ENCODE measurements around the gene ZNF652.

Gene ZNF652

GRCh38 chr17:49298371-49298976, 63.6 kb downstream of the ZNF652 start:
- H4K12ac ChIP-seq (ENCODE audit: low read depth, low read length), result no peak overlapping the region
- no CpG with 5 or more reads among the region's 13 CpGs for WGBS (ENCODE audit: extremely low coverage, insufficient coverage, insufficient read length)
- H2BK120ac ChIP-seq (ENCODE audit: insufficient read depth, low read length, poor library complexity), result no peak overlapping the region
- no peaks in the 10 kb centered on the region for H3K79me1 ChIP-seq (ENCODE audit: low read length)
- no peaks in the 10 kb centered on the region for H3K9me3 ChIP-seq (ENCODE audit: insufficient read depth, low read depth, low read length)
- H3K4me1 ChIP-seq (ENCODE audit: control insufficient read depth in 1 of 2, insufficient read depth in 2 of 2, low read length in 2 of 2), result no peaks in the 10 kb centered on the region
- H2BK12ac ChIP-seq (ENCODE audit: low read length), result no peak overlapping the region
- H3K36me3 ChIP-seq (ENCODE audit: control insufficient read depth in 1 of 2, insufficient read depth in 2 of 2, low read length in 2 of 2), result peaks cover 7 to 11% of the 10 kb centered on the region in 2 experiments
- H4K8ac ChIP-seq (ENCODE audit: low read depth, low read length), result no peak overlapping the region
- H3K4ac ChIP-seq (ENCODE audit: low read depth, low read length), result no peak overlapping the region
- no peak overlapping the region for H2AK5ac ChIP-seq (ENCODE audit: low read length)
- H3K4me2 ChIP-seq (ENCODE audit: low read length), result no peak overlapping the region
- H2AFZ ChIP-seq (ENCODE audit: insufficient read depth, low read length, poor library complexity), result no peak overlapping the region
- H3K23ac ChIP-seq (ENCODE audit: low read length), result no peak overlapping the region
- no peak overlapping the region for H3K9ac ChIP-seq (ENCODE audit: low read length)
- H3K18ac ChIP-seq (ENCODE audit: low read length), result no peak overlapping the region
- no peak for DNase-seq
- no peak overlapping the region for H3K4me3 ChIP-seq (ENCODE audit: low read depth, low read length)
- no peak overlapping the region for H2BK5ac ChIP-seq (ENCODE audit: low read depth, low read length, poor library complexity)
- H3K27me3 ChIP-seq (ENCODE audit: insufficient read depth, low read length), result no peaks in the 10 kb centered on the region
- no peak overlapping the region for H4K91ac ChIP-seq (ENCODE audit: low read depth, low read length)
- H3K27ac ChIP-seq (ENCODE audit: low read depth, low read length), result no peak overlapping the region
- no peaks in the 10 kb centered on the region for H3K79me2 ChIP-seq (ENCODE audit: control insufficient read depth, insufficient read depth, low read length, poor library complexity)
- no peak overlapping the region for H3K14ac ChIP-seq (ENCODE audit: low read length)

GRCh38 chr17:49297141-49297540, 64.9 kb downstream of the ZNF652 start:
- no peak overlapping the region for H3K23ac ChIP-seq (ENCODE audit: low read length)
- no peak overlapping the region for H3K4me3 ChIP-seq (ENCODE audit: low read depth, low read length)
- H3K27me3 ChIP-seq (ENCODE audit: insufficient read depth, low read length), result no peaks in the 10 kb centered on the region
- H4K12ac ChIP-seq (ENCODE audit: low read depth, low read length), result no peak overlapping the region
- no CpG with 5 or more reads among the region's 3 CpGs for WGBS (ENCODE audit: extremely low coverage, insufficient coverage, insufficient read length)
- H3K4me1 ChIP-seq (ENCODE audit: control insufficient read depth in 1 of 2, insufficient read depth in 2 of 2, low read length in 2 of 2), result no peaks in the 10 kb centered on the region
- no peak overlapping the region for H3K9ac ChIP-seq (ENCODE audit: low read length)
- no peak overlapping the region for H3K14ac ChIP-seq (ENCODE audit: low read length)
- no peaks in the 10 kb centered on the region for H3K79me1 ChIP-seq (ENCODE audit: low read length)
- DNase-seq, result no peak
- no peak overlapping the region for H3K4me2 ChIP-seq (ENCODE audit: low read length)
- no peak overlapping the region for H3K4ac ChIP-seq (ENCODE audit: low read depth, low read length)
- no peak overlapping the region for H2BK5ac ChIP-seq (ENCODE audit: low read depth, low read length, poor library complexity)
- H3K79me2 ChIP-seq (ENCODE audit: control insufficient read depth, insufficient read depth, low read length, poor library complexity), result no peaks in the 10 kb centered on the region
- H4K91ac ChIP-seq (ENCODE audit: low read depth, low read length), result no peak overlapping the region
- no peak overlapping the region for H4K8ac ChIP-seq (ENCODE audit: low read depth, low read length)
- peaks cover 7 to 10% of the 10 kb centered on the region in 2 experiments for H3K36me3 ChIP-seq (ENCODE audit: control insufficient read depth in 1 of 2, insufficient read depth in 2 of 2, low read length in 2 of 2)
- H2BK12ac ChIP-seq (ENCODE audit: low read length), result no peak overlapping the region
- H2BK120ac ChIP-seq (ENCODE audit: insufficient read depth, low read length, poor library complexity), result no peak overlapping the region
- no peaks in the 10 kb centered on the region for H3K9me3 ChIP-seq (ENCODE audit: insufficient read depth, low read depth, low read length)
- no peak overlapping the region for H2AFZ ChIP-seq (ENCODE audit: insufficient read depth, low read length, poor library complexity)
- no peak overlapping the region for H3K27ac ChIP-seq (ENCODE audit: low read depth, low read length)
- H3K18ac ChIP-seq (ENCODE audit: low read length), result no peak overlapping the region
- H2AK5ac ChIP-seq (ENCODE audit: low read length), result no peak overlapping the region

GRCh38 chr17:49294122-49294521, 67.9 kb downstream of the ZNF652 start:
- WGBS (ENCODE audit: extremely low coverage, insufficient coverage, insufficient read length), result no CpG with 5 or more reads among the region's 3 CpGs

GRCh38 chr17:49292901-49293300, 69.1 kb downstream of the ZNF652 start:
- no peak for DNase-seq
- H3K79me1 ChIP-seq (ENCODE audit: low read length), result no peaks in the 10 kb centered on the region
- H3K4me1 ChIP-seq (ENCODE audit: control insufficient read depth in 1 of 2, insufficient read depth in 2 of 2, low read length in 2 of 2), result no peaks in the 10 kb centered on the region
- no peak overlapping the region for H3K4me3 ChIP-seq (ENCODE audit: low read depth, low read length)
- H3K4ac ChIP-seq (ENCODE audit: low read depth, low read length), result no peak overlapping the region
- no peak overlapping the region for H3K27ac ChIP-seq (ENCODE audit: low read depth, low read length)
- no peak overlapping the region for H4K12ac ChIP-seq (ENCODE audit: low read depth, low read length)
- no peak overlapping the region for H4K91ac ChIP-seq (ENCODE audit: low read depth, low read length)
- no peak overlapping the region for H3K18ac ChIP-seq (ENCODE audit: low read length)
- H3K27me3 ChIP-seq (ENCODE audit: insufficient read depth, low read length), result no peaks in the 10 kb centered on the region
- no peak overlapping the region for H3K23ac ChIP-seq (ENCODE audit: low read length)
- H2BK12ac ChIP-seq (ENCODE audit: low read length), result no peak overlapping the region
- peaks cover 2% of the 10 kb centered on the region in 2 experiments for H3K36me3 ChIP-seq (ENCODE audit: control insufficient read depth in 1 of 2, insufficient read depth in 2 of 2, low read length in 2 of 2)
- no peak overlapping the region for H2BK120ac ChIP-seq (ENCODE audit: insufficient read depth, low read length, poor library complexity)
- no peak overlapping the region for H3K9ac ChIP-seq (ENCODE audit: low read length)
- no peaks in the 10 kb centered on the region for H3K79me2 ChIP-seq (ENCODE audit: control insufficient read depth, insufficient read depth, low read length, poor library complexity)
- no peak overlapping the region for H2AK5ac ChIP-seq (ENCODE audit: low read length)
- no peaks in the 10 kb centered on the region for H3K9me3 ChIP-seq (ENCODE audit: insufficient read depth, low read depth, low read length)
- no peak overlapping the region for H3K14ac ChIP-seq (ENCODE audit: low read length)
- H2BK5ac ChIP-seq (ENCODE audit: low read depth, low read length, poor library complexity), result no peak overlapping the region
- H2AFZ ChIP-seq (ENCODE audit: insufficient read depth, low read length, poor library complexity), result no peak overlapping the region
- H4K8ac ChIP-seq (ENCODE audit: low read depth, low read length), result no peak overlapping the region
- H3K4me2 ChIP-seq (ENCODE audit: low read length), result no peak overlapping the region

More at GRCh38 chr17:49294122-49294521, 67.9 kb downstream of the ZNF652 start:
- no peak for DNase-seq
- no peak overlapping the region for H3K4ac ChIP-seq (ENCODE audit: low read depth, low read length)
- H4K12ac ChIP-seq (ENCODE audit: low read depth, low read length), result no peak overlapping the region
- H2BK120ac ChIP-seq (ENCODE audit: insufficient read depth, low read length, poor library complexity), result no peak overlapping the region
- no peak overlapping the region for H2BK12ac ChIP-seq (ENCODE audit: low read length)
- no peak overlapping the region for H2BK5ac ChIP-seq (ENCODE audit: low read depth, low read length, poor library complexity)
- H3K79me1 ChIP-seq (ENCODE audit: low read length), result no peaks in the 10 kb centered on the region
- H3K27me3 ChIP-seq (ENCODE audit: insufficient read depth, low read length), result no peaks in the 10 kb centered on the region
- H3K36me3 ChIP-seq (ENCODE audit: control insufficient read depth in 1 of 2, insufficient read depth in 2 of 2, low read length in 2 of 2), result peaks cover 9 to 10% of the 10 kb centered on the region in 2 experiments
- H3K4me3 ChIP-seq (ENCODE audit: low read depth, low read length), result no peak overlapping the region
- no peak overlapping the region for H3K23ac ChIP-seq (ENCODE audit: low read length)
- H3K27ac ChIP-seq (ENCODE audit: low read depth, low read length), result no peak overlapping the region
- H2AK5ac ChIP-seq (ENCODE audit: low read length), result no peak overlapping the region
- H4K91ac ChIP-seq (ENCODE audit: low read depth, low read length), result no peak overlapping the region
- H3K18ac ChIP-seq (ENCODE audit: low read length), result no peak overlapping the region
- H3K4me2 ChIP-seq (ENCODE audit: low read length), result no peak overlapping the region
- no peak overlapping the region for H2AFZ ChIP-seq (ENCODE audit: insufficient read depth, low read length, poor library complexity)
- H3K79me2 ChIP-seq (ENCODE audit: control insufficient read depth, insufficient read depth, low read length, poor library complexity), result no peaks in the 10 kb centered on the region
- H3K4me1 ChIP-seq (ENCODE audit: control insufficient read depth in 1 of 2, insufficient read depth in 2 of 2, low read length in 2 of 2), result no peaks in the 10 kb centered on the region
- H3K14ac ChIP-seq (ENCODE audit: low read length), result no peak overlapping the region
- no peak overlapping the region for H4K8ac ChIP-seq (ENCODE audit: low read depth, low read length)
- H3K9me3 ChIP-seq (ENCODE audit: insufficient read depth, low read depth, low read length), result no peaks in the 10 kb centered on the region
- H3K9ac ChIP-seq (ENCODE audit: low read length), result no peak overlapping the region
